HepG2 (cell line): Measurements from ENCODE around the gene IMMT. TPM values are rescaled to one million over a fixed set of nuclear protein-coding genes. Genes with fewer than 3 reads are reported as not detected.

ENCODE experiments used
- JARID2 ChIP-seq: sonication (generic); formaldehyde crosslinking; IDR thresholded peaks from 2 replicates; pipeline ENCODE4 v1.8.1; 2023; ENCODE audit warnings: missing genetic modification reagents, inconsistent platforms; ENCODE audit not compliant: insufficient replicate concordance
- NONO ChIP-seq, 2 experiments: fragments of 450-650 bp in 1 of 2; sonication (generic) in 1 of 2; formaldehyde crosslinking in 1 of 2; IDR thresholded peaks in 1 of 2; conservative IDR thresholded peaks in 1 of 2; 2 replicates each; pipeline versions ENCODE4 v1.6.1 to v1.8.0; 2017 to 2022; ENCODE audit warnings: mild to moderate bottlenecking in 1 of 2, missing genetic modification reagents in 1 of 2, moderate library complexity in 1 of 2
- POLR2AphosphoS2 ChIP-seq: IDR thresholded peaks from 2 replicates; pipeline ENCODE4 v1.6.1; 2011; ENCODE audit warnings: low read depth, low read length, improper control_type of control experiment
- RFXAP ChIP-seq: sonication (generic); formaldehyde crosslinking; IDR thresholded peaks from 2 replicates; pipeline ENCODE4 v1.4.0; 2020; ENCODE audit warnings: missing genetic modification reagents, borderline replicate concordance
- SKI ChIP-seq: fragments of 450-650 bp; IDR thresholded peaks from one replicate; pipeline ENCODE4 v1.6.1; 2018; ENCODE audit warnings: mild to moderate bottlenecking; ENCODE audit not compliant: partially characterized antibody
- ZNF280B ChIP-seq: sonication (generic); formaldehyde crosslinking; IDR thresholded peaks from 2 replicates; pipeline ENCODE4 v1.5.0; 2020; ENCODE audit warnings: missing genetic modification reagents, mild to moderate bottlenecking, borderline replicate concordance
- ZNF292 ChIP-seq: sonication (generic); formaldehyde crosslinking; IDR thresholded peaks from 2 replicates; pipeline ENCODE4 v1.8.1; 2022; ENCODE audit warnings: mild to moderate bottlenecking, low read depth, missing genetic modification reagents, borderline replicate concordance
- ZNF570 ChIP-seq: sonication (generic); formaldehyde crosslinking; IDR thresholded peaks from 2 replicates; pipeline ENCODE4 v1.4.0; 2020; ENCODE audit warnings: mild to moderate bottlenecking, missing genetic modification reagents, borderline replicate concordance
- ZNF652 ChIP-seq: IDR thresholded peaks from 2 replicates; pipeline ENCODE4 v1.6.1; 2016; ENCODE audit warnings: low read depth, borderline replicate concordance
- polyA plus RNA-seq, 8 experiments: library from polyadenylated mRNA; depleted of rRNA in 3 of 8; stranded (reverse) in 7 of 8; unstranded in 1 of 8; fragments of >200 nt; fragmentation: Illumina TruSeq in 4 of 8; extraction: Trizol in 4 of 8; gene quantifications; 2 replicates each; pipeline versions ENCODE4 v1.2.1 to v1.2.3, GENCODE V29; 2011 to 2016; ENCODE audit warnings: low read depth in 4 of 8, missing spikeins in 1 of 8, mixed read lengths in 1 of 8; ENCODE audit not compliant: insufficient read depth in 1 of 8
- total RNA-seq, 5 experiments: library from RNA; depleted of rRNA; stranded (reverse); fragments of >200 nt; fragmentation: Illumina TruSeq; extraction: Trizol; gene quantifications; 2 replicates each; pipeline ENCODE4 v1.2.3, GENCODE V29; 2016; ENCODE audit warnings: low read depth in 1 of 5
- TF ChIP-seq, protein P1 (sequence below): IDR thresholded peaks from 2 replicates; pipeline ENCODE4 v1.6.1; 2016; ENCODE audit warnings: low read depth, control low read depth
- TF ChIP-seq, protein P2 (sequence below): sonication (generic); formaldehyde crosslinking; IDR thresholded peaks from 2 replicates; pipeline ENCODE4 v1.4.0; 2020; ENCODE audit warnings: mild to moderate bottlenecking, missing genetic modification reagents
- TF ChIP-seq, protein P3 (sequence below): sonication (generic); formaldehyde crosslinking; IDR thresholded peaks from 2 replicates; pipeline ENCODE4 v1.4.0; 2020; ENCODE audit warnings: missing genetic modification reagents
- TF ChIP-seq, protein P4 (sequence below): sonication (generic); formaldehyde crosslinking; IDR thresholded peaks from 2 replicates; pipeline ENCODE4; 2020; ENCODE audit warnings: missing genetic modification reagents, mild to moderate bottlenecking, borderline replicate concordance

The IMMT gene
- total and polyA plus RNA-seq, 2 of the 13 experiments (the other 11 are each of a cell fraction or from before 2014, with no cell fraction given): 63.5 to 119 TPM

- no peak for TF ChIP-seq ZNF280B (CRISPR knock-in tag)
- no peak for TF ChIP-seq ZNF570 (CRISPR knock-in tag)
- no peak for TF ChIP-seq ZNF652 (CRISPR knock-in tag)
- TF ChIP-seq ZNF292 (CRISPR knock-in tag): no peak
- TF ChIP-seq RFXAP: 0 out of 2 replicates have a peak, but pooled peaks have one; percentile 96
- no peak for TF ChIP-seq SKI
- TF ChIP-seq, protein P1, sequence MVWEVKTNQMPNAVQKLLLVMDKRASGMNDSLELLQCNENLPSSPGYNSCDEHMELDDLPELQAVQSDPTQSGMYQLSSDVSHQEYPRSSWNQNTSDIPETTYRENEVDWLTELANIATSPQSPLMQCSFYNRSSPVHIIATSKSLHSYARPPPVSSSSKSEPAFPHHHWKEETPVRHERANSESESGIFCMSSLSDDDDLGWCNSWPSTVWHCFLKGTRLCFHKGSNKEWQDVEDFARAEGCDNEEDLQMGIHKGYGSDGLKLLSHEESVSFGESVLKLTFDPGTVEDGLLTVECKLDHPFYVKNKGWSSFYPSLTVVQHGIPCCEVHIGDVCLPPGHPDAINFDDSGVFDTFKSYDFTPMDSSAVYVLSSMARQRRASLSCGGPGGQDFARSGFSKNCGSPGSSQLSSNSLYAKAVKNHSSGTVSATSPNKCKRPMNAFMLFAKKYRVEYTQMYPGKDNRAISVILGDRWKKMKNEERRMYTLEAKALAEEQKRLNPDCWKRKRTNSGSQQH (CRISPR knock-in tag): peak; percentile 48; the same call in 1 of the 2 replicates
- TF ChIP-seq POLR2AphosphoS2: no peak
- TF ChIP-seq, protein P2, sequence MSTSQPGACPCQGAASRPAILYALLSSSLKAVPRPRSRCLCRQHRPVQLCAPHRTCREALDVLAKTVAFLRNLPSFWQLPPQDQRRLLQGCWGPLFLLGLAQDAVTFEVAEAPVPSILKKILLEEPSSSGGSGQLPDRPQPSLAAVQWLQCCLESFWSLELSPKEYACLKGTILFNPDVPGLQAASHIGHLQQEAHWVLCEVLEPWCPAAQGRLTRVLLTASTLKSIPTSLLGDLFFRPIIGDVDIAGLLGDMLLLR (CRISPR knock-in tag): no peak
- TF ChIP-seq NONO (IDR thresholded peaks at IDR 0.05): no peak
- TF ChIP-seq NONO (CRISPR knock-in tag; conservative IDR thresholded peaks at IDR 0.05): no peak
- TF ChIP-seq, protein P3, sequence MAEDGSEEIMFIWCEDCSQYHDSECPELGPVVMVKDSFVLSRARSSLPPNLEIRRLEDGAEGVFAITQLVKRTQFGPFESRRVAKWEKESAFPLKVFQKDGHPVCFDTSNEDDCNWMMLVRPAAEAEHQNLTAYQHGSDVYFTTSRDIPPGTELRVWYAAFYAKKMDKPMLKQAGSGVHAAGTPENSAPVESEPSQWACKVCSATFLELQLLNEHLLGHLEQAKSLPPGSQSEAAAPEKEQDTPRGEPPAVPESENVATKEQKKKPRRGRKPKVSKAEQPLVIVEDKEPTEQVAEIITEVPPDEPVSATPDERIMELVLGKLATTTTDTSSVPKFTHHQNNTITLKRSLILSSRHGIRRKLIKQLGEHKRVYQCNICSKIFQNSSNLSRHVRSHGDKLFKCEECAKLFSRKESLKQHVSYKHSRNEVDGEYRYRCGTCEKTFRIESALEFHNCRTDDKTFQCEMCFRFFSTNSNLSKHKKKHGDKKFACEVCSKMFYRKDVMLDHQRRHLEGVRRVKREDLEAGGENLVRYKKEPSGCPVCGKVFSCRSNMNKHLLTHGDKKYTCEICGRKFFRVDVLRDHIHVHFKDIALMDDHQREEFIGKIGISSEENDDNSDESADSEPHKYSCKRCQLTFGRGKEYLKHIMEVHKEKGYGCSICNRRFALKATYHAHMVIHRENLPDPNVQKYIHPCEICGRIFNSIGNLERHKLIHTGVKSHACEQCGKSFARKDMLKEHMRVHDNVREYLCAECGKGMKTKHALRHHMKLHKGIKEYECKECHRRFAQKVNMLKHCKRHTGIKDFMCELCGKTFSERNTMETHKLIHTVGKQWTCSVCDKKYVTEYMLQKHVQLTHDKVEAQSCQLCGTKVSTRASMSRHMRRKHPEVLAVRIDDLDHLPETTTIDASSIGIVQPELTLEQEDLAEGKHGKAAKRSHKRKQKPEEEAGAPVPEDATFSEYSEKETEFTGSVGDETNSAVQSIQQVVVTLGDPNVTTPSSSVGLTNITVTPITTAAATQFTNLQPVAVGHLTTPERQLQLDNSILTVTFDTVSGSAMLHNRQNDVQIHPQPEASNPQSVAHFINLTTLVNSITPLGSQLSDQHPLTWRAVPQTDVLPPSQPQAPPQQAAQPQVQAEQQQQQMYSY (CRISPR knock-in tag): no peak
- TF ChIP-seq JARID2 (CRISPR knock-in tag): no peak
- TF ChIP-seq, protein P4, sequence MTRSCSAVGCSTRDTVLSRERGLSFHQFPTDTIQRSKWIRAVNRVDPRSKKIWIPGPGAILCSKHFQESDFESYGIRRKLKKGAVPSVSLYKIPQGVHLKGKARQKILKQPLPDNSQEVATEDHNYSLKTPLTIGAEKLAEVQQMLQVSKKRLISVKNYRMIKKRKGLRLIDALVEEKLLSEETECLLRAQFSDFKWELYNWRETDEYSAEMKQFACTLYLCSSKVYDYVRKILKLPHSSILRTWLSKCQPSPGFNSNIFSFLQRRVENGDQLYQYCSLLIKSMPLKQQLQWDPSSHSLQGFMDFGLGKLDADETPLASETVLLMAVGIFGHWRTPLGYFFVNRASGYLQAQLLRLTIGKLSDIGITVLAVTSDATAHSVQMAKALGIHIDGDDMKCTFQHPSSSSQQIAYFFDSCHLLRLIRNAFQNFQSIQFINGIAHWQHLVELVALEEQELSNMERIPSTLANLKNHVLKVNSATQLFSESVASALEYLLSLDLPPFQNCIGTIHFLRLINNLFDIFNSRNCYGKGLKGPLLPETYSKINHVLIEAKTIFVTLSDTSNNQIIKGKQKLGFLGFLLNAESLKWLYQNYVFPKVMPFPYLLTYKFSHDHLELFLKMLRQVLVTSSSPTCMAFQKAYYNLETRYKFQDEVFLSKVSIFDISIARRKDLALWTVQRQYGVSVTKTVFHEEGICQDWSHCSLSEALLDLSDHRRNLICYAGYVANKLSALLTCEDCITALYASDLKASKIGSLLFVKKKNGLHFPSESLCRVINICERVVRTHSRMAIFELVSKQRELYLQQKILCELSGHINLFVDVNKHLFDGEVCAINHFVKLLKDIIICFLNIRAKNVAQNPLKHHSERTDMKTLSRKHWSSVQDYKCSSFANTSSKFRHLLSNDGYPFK (CRISPR knock-in tag): no peak
These were observed 559 bp downstream of the IMMT start (continued) for GRCh38 chr2:86194751-86195054.
